ENCODE results near the gene MAG.

- TF ChIP-seq CTCF (IDR thresholded peaks at IDR 0.05), result peak; percentile 73 to 88 (median 78)
- no peak for TF ChIP-seq EP300 (IDR thresholded peaks at IDR 0.05; ENCODE audit: low read depth)
Measured at GRCh38 chr19:35352448-35353304, 60.7 kb downstream of the MAG start.

Data from transverse colon (tissue), 3 donors.